Activated CD8-positive, alpha-beta memory T cell treated with anti-CD3 and anti-CD28 coated beads, Interleukin-2, amount 50 U/mL, for 1 hour (primary cell): ENCODE results near the gene KRTAP10-12.
"Not testable (repeated sequence)": the region's sequence is repeated elsewhere in the genome, so short reads cannot be mapped to it uniquely, and the experiment has no call there.

Source experiments
- DNase-seq: peaks from one replicate; pipeline ENCODE4 v3.0.0-alpha.2; 2020; ENCODE audit errors: extremely low read depth

KRTAP10-12 gene, protein sequence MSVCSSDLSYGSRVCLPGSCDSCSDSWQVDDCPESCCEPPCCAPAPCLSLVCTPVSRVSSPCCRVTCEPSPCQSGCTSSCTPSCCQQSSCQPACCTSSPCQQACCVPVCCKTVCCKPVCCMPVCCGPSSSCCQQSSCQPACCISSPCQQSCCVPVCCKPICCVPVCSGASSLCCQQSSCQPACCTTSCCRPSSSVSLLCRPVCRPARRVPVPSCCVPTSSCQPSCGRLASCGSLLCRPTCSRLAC

DNA sequence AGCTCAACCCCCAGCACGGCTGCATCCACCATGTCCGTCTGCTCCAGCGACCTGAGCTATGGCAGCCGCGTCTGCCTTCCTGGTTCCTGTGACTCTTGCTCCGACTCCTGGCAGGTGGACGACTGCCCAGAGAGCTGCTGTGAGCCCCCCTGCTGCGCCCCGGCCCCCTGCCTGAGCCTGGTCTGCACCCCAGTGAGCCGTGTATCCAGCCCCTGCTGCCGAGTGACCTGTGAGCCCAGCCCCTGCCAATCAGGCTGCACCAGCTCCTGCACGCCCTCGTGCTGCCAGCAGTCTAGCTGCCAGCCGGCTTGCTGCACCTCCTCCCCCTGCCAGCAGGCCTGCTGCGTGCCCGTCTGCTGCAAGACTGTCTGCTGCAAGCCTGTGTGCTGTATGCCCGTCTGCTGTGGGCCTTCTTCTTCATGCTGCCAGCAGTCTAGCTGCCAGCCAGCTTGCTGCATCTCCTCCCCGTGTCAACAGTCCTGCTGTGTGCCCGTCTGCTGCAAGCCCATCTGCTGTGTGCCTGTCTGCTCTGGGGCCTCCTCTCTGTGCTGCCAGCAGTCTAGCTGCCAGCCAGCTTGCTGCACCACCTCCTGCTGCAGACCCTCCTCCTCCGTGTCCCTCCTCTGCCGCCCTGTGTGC is at the start of gene KRTAP10-12:
KRTAP10-12 (plus strand) TSS at position 1 of the 639 bp plus-strand sequence; CDS start at position 31, 30 bp downstream.
- not testable (repeated sequence) for DNase-seq

DNA sequence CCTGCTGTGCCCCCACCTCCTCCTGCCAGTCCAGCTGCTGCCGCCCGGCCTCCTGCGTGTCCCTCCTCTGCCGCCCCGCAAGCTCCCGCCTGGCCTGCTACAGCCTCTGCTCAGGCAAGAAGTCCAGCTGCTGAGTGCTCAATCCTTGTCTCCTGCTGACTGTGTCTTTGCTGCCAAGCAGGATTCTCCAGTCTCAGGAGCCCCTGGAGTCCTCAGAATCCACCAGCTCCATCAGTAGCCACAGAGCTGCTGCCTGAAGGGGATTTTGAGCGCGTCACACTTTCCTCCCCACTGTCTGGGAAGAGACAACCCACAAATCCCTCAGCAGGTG is 49.8 kb upstream of the KRTAP10-12 start:
- DNase-seq: no peak

DNA sequence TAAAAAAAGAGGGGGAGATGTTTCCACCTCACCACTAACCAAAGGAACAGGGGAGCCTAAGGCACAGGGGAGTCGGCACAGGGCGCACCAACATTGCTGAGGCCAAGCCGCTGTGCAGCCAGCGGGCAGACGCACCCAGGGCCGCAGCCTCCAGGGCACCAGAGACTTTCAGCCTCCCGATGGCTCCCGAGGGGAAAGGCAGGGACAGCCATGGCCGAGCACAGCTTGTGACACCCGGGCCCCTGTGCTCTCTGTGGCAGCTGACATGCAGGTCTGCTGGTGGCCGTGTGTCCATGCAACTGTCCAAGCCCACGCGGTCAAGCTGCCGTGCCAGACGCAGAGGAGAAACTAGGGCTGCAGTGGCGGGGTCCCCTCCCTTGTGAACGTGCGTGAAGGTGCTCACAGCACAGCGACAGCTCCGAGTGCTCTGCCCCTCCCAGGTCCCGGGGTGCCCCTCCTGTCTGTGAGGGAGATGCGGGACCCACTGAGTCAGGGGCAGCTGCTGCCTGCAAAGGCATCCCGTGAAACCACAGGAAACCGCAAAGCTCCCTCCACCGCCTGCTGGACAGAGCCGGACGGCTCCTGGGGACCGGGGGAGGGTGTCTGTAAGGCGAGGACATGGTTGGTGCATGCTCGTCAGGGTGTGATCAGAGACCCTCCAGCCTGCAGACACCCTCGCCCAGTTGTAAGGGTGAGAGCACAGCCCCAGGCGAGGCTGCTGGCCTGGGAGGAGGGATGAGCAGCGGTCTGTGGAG is 48.2 kb upstream of the KRTAP10-12 start:
- DNase-seq: no peak

DNA sequence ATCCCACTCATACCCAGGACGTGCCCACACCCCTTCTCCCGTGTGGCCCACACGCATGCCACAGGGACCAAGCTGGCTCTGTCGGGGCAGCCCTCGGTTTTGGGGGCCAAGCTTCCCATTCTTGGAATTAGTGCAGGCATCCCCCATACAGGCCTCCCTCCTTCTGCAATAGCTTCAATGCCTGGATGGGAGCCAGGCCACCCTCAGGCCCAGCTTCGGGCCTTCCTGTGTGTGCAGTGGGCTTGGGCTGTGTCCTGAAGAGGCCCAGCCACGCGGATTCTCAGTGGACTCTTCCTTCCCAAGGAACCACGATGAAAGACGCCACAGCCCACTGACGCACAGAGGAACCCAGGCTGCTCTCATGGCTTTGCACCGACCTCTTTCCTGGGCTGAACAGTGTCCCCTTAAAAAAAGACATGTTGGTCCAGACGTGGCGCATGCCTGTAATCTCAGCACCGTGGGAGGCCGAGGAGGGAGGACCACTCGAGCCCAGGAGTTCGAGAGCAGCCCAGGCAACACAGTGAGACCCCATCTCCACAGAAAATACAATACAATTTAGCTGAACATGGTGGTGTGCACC is 47.4 kb upstream of the KRTAP10-12 start:
- DNase-seq: no peak

DNA sequence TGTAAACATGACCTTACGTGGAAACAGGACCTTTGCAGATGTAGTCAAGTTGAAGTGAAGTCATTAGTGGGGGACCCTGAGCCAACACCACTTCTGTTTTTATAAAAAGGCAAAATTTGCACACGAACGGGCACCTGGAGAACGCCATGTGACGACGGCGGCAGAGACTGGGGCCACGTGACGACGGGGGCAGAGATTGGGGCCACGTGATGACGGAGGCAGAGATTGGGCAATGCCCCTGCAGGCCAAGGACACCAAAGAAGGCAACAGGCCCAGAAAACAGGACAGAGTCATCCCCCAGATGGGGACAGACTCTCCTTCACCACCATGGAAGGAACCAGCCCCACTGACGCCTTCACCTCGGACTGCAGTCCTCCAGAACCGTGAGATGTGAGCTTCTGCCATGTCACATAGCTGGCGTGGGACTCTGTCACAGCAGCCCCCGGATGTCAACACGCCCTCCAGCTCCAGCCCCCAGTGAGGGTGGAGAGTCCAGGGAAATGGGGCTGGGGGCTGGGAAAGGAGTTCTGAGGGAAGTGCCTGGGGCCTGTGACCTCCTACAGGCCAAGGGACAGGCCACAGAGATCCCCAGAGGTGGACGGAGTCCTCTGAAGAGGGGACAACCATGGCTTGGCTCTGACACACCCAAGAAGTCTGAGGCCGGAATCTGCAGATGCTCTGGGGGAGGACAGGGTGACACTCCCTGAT is 46.6 kb upstream of the KRTAP10-12 start:
- no peak for DNase-seq

DNA sequence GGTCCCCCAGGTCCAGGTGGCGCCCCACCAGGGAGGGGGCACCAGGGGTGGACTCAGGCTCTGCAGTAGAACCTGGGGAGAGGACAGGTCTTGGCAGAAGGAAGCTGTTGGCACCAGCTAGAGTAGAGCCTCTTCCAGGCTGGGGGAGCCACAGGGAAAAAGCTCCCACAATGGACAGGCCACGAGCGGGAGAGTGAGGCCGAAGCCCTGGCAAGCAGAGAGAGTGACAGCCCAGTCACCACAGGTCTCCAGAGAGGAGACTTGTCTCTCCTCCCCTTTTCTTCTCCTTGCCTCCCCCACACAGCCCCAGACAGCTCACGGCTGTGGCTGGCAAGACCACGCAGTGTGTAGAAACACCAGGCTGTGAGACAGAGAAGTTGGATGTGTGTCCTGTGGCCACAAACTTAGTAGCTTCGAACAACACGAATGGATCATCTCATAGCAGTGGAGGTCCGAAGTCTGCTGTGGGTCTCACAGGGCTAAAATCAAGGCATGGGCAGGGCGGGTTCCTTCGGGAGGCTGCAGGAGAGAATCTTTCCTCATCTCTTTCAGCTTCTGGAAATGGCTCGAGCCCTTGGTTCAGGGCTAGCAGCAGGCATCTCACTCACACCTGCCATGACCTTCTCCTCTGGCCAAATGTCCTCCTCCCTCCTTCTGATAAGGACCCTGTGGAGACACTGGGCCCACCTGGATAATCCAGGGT is 45.8 kb upstream of the KRTAP10-12 start:
- no peak for DNase-seq

DNA sequence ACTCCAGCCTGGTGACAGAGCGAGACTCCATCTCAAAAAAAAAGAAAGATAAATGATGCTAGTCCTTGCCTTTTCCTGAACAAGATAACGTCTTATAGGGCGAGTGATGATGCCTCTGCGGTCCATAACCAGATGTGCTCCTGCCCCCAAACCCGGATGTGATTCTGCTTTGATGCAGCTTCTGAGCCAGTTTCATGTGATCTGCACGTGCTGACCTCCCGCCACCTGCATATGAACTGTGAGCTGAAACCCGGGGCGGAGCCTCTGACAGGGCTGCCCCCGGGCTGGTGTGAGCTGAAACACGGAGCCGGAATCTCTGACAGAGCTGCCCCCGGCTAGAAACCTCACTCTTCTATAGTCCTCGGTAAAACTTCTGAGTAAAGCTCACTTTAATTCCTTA is 43.8 kb upstream of the KRTAP10-12 start:
- DNase-seq: no peak

DNA sequence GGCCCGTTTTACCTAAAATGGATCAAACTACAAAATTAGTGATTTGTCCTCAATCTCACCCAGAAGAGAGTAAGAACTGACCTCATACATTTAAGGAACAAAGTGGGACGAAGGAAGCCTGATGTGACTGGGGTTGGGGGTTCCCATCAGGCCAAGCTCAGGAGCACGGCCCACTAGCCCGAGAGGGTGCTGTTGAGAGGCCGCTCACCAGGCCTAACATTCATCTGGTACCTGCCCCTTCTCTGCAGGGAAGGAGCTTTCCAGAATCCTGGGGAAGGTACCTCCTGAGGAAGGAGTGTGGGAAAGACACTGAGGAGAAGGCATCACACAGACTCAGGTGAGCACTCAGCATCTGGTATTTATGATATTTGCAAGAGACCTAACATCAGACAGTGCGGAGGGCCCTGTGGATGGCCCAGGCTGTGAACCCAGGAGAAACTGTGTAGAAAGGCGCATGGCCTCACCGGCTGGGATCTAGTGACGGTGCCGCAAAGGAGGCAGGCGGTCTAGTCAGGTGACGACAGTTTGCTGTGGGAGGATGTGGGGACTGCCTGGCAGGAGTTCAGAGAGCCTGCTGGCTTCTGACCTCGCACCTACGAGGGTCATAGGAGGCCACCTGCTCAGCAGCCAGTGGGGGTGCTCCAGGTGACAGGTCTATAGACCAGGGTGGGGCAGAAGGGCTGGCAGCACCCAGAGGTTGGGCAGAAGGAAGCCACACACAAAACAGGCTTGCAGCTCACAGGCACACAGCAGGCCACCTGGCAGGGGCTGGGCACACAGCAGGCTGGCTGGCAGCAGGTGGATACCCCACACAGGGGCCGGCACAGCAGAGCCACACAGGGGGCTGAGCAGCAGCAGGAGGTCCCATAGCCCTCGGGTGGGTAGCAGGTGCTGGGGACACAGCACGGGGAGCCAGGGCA is 43.1 kb upstream of the KRTAP10-12 start:
- peak; percentile 63 for DNase-seq

DNA sequence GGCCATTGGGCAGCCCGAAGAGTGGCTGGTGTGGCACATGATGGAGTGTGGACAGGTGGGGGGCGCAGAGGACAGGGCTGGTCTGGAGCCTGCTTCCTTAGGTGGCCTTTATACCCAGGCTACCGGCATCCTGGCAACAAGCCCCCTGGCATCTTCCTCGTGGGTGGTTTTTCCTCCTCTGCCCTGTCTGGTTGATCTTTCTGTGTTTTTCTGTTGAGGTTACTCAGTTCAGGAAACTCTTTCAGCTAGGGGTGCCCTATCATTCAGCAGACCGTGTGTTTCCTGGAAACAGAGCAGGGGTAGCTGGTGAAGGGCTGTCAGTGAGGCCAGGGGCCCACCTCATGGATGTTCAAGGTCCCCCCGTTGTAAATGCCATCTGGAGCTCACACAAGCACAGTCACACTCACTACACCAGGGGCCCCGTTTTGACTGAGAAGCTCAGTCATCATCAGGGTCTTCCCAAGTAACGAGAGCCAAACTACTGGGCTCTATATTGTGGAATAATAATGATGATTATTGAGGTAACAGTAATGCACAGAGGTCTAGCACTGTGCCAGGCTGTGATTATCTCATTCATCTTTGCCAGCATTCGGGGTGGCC is 42.3 kb upstream of the KRTAP10-12 start, which contains the start of gene KRTAP12-4:
KRTAP12-4 (minus strand) TSS at position 84 of the 600 bp plus-strand sequence; CDS start at position 39, 45 bp downstream.
- no peak for DNase-seq

DNA sequence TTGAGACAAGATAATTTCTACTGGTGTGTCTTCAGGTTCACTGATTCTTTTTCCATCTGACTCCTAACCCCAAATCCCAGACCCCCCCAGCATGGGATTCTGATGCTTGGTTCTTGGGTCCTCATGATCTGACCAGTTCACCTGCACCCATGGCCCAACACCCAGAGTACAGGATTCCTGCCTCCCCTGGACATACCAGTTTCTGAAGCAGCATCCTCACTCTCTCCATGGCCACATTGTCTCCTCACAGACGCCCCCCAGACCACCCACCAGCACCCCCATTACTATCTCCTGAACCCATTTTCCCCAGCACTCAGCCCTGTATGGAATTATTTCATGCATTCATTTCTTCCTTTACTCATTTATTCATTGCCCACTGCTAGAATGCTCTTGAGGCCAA is 40.1 kb upstream of the KRTAP10-12 start:
- DNase-seq: no peak

DNA sequence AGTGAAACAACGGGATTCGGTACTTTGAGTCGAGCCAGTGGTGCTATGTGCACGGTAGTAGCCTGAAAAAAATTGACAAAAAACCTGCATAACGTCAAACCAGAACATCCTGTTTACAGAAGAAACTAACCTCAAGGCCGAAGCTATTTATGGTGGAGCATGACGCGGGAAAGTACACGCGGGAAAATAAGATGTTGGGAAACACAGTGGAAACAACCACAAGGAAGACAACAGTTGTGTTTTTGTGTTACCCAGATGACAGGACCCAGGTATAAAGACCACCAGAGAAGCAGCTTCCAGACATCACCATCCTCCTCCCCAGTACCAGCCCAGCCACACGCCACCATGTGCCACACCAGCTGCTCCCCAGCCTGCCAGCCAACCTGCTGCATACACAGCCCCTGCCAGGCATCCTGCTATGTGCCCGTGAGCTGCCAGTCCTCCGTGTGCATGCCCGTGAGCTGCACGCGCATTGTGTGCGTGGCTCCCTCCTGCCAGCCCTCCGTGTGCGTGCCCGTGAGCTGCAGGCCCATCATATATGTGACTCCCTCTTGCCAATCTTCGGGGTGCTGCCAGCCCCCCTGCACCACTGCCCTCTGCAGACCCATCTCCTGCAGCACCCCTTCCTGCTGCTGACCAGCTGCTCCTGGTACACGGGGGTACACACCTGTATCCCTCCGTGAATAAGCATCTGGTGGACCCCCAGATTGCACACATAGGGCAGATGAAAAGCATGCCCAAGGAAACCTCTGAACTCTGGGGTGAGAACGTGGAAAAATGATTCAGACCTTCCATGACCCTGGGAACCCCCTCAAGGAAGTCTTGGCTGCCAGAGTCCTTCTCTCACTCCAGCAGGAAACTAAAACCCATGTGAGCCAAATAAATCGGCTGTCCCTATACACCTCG is 39.1 kb upstream of the KRTAP10-12 start, which contains the start of gene KRTAP12-3:
KRTAP12-3 (plus strand) TSS at position 298 of the 906 bp plus-strand sequence; CDS start at position 346, 48 bp downstream.
- DNase-seq: peak; percentile 32

DNA sequence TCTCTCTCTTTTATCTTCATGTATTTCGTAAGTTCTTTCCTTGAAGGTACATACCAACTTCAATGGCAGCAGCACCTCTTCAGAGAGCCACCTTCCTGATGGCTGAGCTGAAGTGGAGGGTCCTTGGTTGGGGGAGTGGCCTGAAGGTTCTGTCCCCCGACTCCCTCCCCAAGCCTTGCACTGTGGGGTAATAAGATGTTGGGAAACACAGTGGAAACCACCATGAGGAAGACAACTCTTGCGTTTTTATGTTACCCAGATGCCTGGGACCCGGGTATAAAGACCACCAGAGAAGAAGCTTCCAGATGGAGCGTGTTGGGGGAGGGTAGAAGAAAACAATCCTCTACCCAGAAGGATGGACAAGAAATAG is 38.4 kb upstream of the KRTAP10-12 start:
- no peak for DNase-seq

DNA sequence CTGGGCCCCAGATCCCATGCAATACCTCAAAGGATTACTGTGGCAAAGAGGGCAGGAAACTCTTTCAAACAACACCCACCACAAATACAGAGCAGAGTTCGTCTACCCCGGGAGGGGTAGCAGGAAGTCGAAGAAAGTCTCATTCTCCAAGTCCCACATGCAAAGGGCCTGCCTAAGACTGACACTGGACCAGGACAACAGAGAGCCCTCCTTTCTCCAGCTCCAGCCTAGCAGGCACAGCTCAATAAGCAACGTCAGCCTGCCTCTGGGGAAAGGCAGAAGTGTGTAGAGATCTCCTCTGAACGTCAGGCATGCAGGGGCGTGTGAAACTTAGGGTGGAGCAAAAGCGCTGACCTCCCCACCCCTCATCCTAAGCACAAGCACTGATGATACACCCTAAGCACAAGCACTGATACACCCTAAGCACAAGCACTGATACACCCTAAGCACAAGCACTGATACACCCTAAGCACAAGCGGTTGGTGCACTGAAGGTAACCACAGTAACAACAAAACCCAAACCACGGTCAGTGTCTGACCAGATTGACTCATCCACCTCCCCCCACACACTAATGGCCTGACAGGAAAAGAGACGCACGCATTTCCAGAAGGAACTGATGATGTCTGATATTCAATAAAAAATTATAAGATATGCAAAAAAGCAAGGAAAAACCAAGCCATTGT is 37.9 kb upstream of the KRTAP10-12 start:
- no peak for DNase-seq

DNA sequence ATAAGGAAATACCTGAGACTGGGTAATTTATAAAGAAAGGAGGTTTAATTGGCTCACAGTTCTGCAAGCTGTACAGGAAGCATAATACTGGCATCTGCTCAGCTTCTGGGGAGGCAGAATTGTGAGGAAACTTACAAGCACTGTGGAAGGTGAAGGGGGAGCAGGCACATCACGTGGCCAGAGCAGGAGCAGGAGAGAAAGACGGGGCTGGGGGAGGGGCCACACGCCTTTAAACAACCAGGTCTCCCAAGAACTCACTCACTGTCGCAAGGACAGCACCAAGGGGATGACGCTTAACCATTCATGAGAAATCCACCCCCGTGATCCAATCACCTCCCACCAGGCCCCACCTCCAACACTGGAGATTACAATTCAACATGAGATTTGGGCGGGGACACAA is 35.4 kb upstream of the KRTAP10-12 start:
- DNase-seq: not testable (repeated sequence)

DNA sequence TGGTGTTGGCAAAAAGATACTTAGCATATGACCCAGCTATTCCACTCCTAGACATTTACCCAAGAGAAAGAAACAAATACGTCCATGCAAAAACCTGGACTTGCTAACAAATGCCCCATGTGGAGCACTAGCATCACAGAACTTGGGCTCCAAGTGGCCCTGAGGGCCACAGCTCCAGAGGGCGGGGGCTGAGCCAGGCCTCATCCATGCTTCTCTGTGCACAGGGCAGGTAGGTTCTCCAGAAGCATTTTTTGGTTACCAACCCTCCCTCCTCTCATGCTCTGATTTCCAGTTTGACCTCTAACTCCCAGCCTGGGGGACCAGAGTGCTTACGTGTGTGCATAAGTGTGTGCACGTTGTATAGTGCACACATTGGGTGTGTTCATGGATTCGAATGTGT is 32.3 kb upstream of the KRTAP10-12 start:
- no peak for DNase-seq

DNA sequence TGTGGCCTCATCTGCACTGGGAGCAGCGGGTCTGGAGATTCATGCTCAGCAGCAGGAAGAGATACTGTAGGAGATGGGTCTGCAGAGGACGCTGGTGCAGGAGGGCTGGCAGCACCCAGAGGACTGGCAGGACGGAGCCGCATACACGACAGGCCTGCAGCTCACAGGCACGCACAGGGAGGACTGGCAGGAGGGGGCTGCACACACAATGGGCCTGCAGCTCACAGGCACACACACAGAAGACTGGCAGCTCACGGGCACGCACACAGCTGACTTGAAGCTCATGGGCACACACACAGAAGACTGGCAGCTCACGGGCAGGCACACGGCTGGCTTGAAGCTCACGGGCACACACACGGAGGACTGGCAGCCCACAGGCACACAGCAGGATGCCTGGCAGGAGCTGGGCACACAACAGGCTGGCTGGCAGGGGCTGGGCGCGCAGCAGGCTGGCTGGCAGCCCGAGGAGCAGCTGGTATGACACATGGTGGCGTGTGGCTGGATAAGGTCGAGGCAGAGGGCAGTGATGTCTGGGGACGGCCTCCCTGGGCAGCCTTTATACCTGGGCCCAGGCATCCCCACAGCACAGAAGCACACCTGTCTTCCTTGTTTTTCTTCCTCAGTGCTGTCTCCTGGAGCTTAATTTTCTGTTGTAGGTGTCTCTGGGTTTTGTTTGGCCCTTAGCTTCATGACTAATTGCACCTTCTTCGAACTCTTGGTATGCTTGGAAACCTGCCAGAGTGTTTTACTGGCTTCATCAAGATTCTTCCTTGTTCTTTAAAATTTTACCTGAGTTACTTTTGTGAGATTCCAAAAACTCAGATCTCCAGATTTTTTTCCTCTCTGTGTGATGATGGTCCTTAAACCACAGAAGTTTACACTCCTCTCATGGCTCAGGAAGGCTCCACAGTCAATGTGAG is 30.3 kb upstream of the KRTAP10-12 start, which contains the start of gene KRTAP12-2:
KRTAP12-2 (minus strand) TSS at position 527 of the 920 bp plus-strand sequence; CDS start at position 486, 41 bp downstream.
- no peak for DNase-seq

DNA sequence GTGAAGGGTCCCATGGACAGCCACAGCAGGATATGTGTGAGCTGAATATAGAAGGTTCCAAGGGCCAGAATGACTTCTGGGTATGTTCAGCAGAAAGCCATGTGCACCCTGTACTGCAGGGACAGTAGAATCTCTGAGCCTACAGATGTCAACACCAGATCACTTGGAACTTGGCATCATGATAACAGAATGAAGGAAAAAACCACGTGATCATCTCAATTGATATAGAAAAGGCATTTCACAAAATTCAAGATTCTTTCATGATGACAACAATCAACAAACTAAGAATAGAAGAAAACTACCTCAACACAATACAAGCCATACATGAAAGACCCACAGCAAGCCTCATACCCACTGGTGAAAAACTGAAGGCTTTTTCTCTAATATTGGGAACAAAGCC is 29.4 kb upstream of the KRTAP10-12 start:
- DNase-seq: no peak
